Fibroblast of mammary gland (primary cell): ENCODE measurements around the gene ZNF135.

ENCODE experiments used
- DNase-seq: peaks from one replicate; pipeline ENCODE4 v3.0.0-alpha.2; 2010; ENCODE audit warnings: low read depth
- H3K4me3 ChIP-seq: 2 replicates; pipeline ENCODE4 v1.5.1; 2011; ENCODE audit warnings: low read depth, mild to moderate bottlenecking, low read length, moderate library complexity; ENCODE audit not compliant: control insufficient read depth
- CTCF ChIP-seq: conservative IDR thresholded peaks from 2 replicates; pipeline ENCODE4 v1.5.1; 2011; ENCODE audit warnings: low read depth, low read length, inconsistent platforms; ENCODE audit not compliant: control insufficient read depth, insufficient read depth

ZNF135 gene

GRCh38 chr19:58056261-58056660 lies 2.8 kb upstream of the ZNF135 start:
- TF ChIP-seq CTCF = no peak
- no peak overlapping the region for H3K4me3 ChIP-seq
- no peak for DNase-seq

- H3K4me3 ChIP-seq = no peak overlapping the region
- no peak for DNase-seq
- no peak for TF ChIP-seq CTCF
Observed at GRCh38 chr19:58056861-58057260, 2.2 kb upstream of the ZNF135 start.

GRCh38 chr19:58058467-58058866 lies 615 bp upstream of the ZNF135 start:
- no peak overlapping the region for H3K4me3 ChIP-seq

GRCh38 chr19:58059671-58060078 lies 593 bp downstream of the ZNF135 start:
- no peak for DNase-seq
- H3K4me3 ChIP-seq = peak overlapping the region; percentile 43
- TF ChIP-seq CTCF = no peak

More at GRCh38 chr19:58058467-58058866, 615 bp upstream of the ZNF135 start:
- TF ChIP-seq CTCF = no peak
- DNase-seq = no peak

- no peak for DNase-seq
- TF ChIP-seq CTCF = no peak
- no peak overlapping the region for H3K4me3 ChIP-seq
Observed at GRCh38 chr19:58060231-58060630, 1.1 kb downstream of the ZNF135 start.

GRCh38 chr19:58063712-58064111 lies 4.6 kb downstream of the ZNF135 start:
- TF ChIP-seq CTCF = no peak
- H3K4me3 ChIP-seq = no peak overlapping the region
- DNase-seq = no peak
